Jurkat, Clone E6-1 (cell line): Measurements from ENCODE around the gene RTTN.
"Not testable (repeated sequence)": the region's sequence is repeated elsewhere in the genome, so short reads cannot be mapped to it uniquely, and the experiment has no call there.

ENCODE experiments used
- DNase-seq: peaks from one replicate; pipeline ENCODE4 v3.0.0-alpha.2; 2011; ENCODE audit warnings: low read depth, low spot score
- H3K4me3 ChIP-seq: 2 replicates; pipeline ENCODE4 v1.5.1; 2011; ENCODE audit warnings: mild to moderate bottlenecking, low read length, control low read depth, moderate library complexity

Gene RTTN

GRCh38 chr18:70116949-70117348, 88.5 kb downstream of the RTTN start:
- no peak for DNase-seq
- H3K4me3 ChIP-seq: no peak overlapping the region

DNA sequence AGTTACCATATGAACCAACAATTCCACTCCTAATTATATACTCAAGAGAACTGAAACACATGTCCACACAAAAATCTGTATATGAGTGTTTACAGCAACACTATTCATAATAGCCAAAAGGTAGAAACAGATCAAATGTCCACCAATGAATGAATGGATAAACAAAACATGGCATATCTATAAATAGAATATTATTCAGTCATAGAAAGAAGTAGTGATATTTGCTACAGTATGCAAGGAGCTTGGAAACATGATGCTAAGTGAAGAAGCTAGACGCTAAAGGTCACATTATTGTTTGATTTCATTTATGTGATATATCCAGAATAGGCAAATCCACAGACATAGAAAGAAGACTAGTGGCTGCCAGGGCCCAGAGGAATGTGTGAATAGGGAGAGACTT, 92.0 kb downstream of the RTTN start:
- no peak overlapping the region for H3K4me3 ChIP-seq
- DNase-seq: no peak

GRCh38 chr18:70110678-70111077, 94.8 kb downstream of the RTTN start:
- H3K4me3 ChIP-seq: no peak overlapping the region
- DNase-seq: no peak

DNA sequence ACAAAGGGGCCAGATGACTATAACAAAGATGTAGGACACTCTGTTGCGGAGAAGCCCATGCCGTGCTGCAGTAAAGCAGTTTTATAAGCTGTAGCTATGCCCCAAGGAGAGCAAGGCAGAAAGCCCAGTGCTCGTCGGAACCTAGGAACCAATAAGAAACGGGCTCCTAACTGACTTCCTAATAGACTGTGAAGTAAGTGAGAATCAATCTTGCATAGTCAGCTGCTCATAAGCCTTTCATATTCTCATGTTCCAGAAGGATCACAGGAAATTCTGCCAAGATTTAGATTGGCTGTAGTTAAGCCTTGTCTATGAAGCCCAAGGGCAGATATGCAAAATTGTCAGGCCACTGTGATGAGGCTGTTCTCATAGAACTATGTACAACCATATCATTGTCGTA, 98.4 kb downstream of the RTTN start:
- H3K4me3 ChIP-seq: no peak overlapping the region
- no peak for DNase-seq

- not testable (repeated sequence) for DNase-seq, H3K4me3 ChIP-seq
Measured at GRCh38 chr18:70102854-70103253, 102.6 kb downstream of the RTTN start.

DNA sequence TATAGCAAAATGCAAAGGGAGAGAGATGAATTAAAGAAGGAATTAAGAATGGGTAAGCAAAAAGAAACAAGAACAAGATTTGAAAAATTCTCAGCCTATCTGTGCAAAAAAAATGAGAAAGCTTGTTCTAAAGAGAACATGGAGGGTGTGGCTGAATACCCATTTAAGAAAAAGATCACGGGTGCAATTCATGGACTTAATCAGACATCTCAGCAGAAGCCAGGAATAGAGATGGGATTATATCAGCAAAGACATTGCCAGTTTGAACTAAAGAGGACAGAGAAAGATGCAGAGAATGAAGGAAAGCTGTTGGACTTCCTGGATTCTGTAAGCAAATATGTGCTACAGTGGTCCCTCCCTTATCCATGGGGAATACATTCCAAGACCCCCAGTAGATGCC, 115.6 kb downstream of the RTTN start:
- H3K4me3 ChIP-seq: no peak overlapping the region
- no peak for DNase-seq

GRCh38 chr18:70086085-70086484, 119.4 kb downstream of the RTTN start:
- DNase-seq: no peak

DNA sequence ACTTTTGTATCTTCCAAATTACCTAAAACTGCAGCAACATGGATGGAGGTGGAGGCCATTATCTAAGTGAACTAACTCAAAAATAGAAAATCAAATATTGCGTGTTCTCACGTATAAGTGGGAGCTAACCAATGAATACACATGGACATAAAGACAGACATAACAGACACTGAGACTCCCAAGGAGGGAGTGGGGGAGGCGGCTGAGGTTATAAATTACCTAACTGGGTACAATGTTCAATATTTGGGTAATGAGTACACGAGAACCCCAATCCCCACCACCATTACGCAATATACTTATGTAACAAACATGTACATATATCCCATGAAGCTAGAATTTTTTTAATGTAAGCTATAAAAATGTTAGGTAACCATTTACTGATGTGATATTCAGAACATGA, 119.8 kb downstream of the RTTN start:
- no peak overlapping the region for H3K4me3 ChIP-seq
- no peak for DNase-seq

More at GRCh38 chr18:70086085-70086484, 119.4 kb downstream of the RTTN start:
- no peak overlapping the region for H3K4me3 ChIP-seq

DNA sequence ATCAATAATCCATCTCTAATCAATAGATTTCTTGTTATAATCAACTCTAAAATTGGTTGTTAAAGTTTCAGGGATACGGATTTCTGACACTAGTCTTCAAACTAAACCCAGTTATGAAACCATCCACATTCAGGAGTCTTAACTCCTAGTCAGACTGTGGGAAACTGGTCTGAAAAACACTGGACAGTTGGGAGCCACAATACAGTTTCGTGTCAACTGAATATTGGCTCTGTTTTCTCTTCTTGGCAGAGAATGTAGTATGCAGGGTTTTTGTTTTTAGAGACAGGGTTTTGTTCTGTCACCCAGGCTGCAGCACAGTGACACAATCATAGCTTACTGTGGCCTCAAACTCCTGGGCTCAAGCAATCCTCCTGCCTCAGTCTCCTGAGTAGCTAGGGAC, 123.1 kb downstream of the RTTN start:
- H3K4me3 ChIP-seq: no peak overlapping the region
- no peak for DNase-seq

- no peak for DNase-seq
Measured at GRCh38 chr18:70078106-70078505, 127.4 kb downstream of the RTTN start.

GRCh38 chr18:70075906-70076305, 129.6 kb downstream of the RTTN start:
- no peak for DNase-seq
- H3K4me3 ChIP-seq: no peak overlapping the region

More at GRCh38 chr18:70078106-70078505, 127.4 kb downstream of the RTTN start:
- no peak overlapping the region for H3K4me3 ChIP-seq

GRCh38 chr18:70074116-70074515, 131.4 kb downstream of the RTTN start:
- no peak overlapping the region for H3K4me3 ChIP-seq
- DNase-seq: no peak

DNA sequence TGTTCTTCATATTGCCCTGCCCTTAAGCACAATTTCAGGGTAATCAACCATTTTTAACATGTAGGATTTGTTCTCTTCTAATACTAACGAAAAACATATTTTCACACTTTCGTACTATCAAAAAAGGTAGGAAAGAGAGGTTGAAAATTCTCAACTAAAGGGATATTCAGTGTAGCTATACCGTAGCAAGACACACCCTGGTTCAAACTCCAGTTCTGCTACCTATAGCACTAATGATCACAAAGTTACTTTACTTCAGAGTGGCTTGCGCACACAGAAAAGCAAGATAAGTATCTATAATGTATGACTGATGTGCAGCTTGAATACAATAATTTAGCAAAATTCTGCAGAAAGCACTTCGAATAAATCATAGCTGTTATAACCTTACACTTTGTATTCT, 132.1 kb downstream of the RTTN start:
- H3K4me3 ChIP-seq: no peak overlapping the region
- DNase-seq: no peak

DNA sequence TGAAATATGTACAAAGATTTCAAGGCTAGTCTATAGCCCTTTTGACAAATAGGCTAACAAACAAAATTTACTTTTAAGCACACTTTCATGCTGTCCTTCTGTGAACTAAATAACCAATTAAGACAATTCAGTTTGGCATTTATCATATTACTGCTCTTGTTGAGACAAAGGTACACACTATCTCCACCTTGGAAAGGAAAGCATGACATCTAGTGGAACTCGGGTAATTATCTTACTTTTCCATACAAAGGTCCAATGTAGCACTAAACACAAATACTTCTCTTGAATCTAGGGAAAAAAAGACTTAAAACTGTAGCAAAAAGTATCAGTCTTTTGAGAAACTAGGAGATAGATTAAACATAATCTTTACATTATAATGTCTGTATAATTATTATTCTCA, 132.8 kb downstream of the RTTN start:
- no peak overlapping the region for H3K4me3 ChIP-seq
- DNase-seq: peak; percentile 42

DNA sequence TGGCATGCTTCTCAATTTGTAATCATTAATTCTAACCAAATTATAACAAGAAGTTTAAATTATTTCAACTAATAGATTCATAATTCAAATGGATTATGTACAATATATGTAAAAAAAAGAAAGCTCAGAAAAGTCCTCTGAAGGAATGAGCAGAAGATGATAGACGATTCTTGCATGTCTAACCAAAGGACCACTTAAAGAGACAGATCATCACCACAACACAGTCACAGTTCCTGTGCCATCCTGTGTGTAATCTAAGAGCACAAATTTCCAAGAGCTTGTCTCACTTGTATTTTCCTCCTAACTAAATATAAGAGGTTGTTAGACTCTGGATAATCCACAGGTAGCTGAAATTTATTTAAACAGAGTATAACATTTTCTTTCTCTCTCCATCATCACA, 135.5 kb downstream of the RTTN start:
- DNase-seq: peak; percentile 20
- H3K4me3 ChIP-seq: no peak overlapping the region

- no peak overlapping the region for H3K4me3 ChIP-seq
- no peak for DNase-seq
Measured at GRCh38 chr18:70069382-70069781, 136.1 kb downstream of the RTTN start.

- peak; percentile 5 for DNase-seq
- H3K4me3 ChIP-seq: no peak overlapping the region
Measured at GRCh38 chr18:70068981-70069380, 136.5 kb downstream of the RTTN start.

- H3K4me3 ChIP-seq: no peak overlapping the region
- no peak for DNase-seq
Measured at GRCh38 chr18:70059684-70060083, 145.8 kb downstream of the RTTN start.

GRCh38 chr18:70058916-70059315, 146.6 kb downstream of the RTTN start:
- no peak for DNase-seq
- no peak overlapping the region for H3K4me3 ChIP-seq

DNA sequence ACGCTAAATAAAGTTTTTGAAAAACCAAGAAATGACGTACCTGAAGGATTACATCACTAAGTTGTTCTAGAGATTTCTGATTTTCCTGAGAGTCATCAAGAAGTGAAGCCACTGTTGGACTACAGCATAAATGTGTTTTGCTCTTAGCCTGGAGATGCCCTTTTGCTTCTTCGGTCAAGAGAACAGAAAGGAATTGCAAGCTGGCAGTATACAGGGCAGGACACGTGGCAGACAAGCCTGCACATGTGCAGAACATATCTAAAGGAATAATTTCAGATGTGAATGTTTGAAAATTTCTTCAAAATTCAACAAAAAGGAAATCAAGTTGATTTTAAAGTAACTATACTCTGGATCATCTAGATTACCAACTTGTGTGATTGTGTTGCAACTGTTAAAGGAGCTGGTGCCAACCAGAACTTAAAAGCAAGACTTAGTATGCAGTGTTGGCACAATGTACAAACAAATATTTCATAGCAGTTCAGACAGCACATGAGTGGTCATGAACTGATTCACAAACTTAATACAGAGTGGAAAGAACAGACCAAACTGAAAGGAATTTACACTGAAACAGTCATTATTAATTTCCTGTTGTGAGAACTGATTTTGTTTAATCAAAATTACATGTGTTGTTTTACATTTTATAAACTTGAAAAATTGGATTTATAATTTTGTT, 157.4 kb downstream of the RTTN start:
- no peak for DNase-seq
- H3K4me3 ChIP-seq: no peak overlapping the region

- no peak overlapping the region for H3K4me3 ChIP-seq
- no peak for DNase-seq
Measured at GRCh38 chr18:70046796-70047195, 158.7 kb downstream of the RTTN start.
